Colonic mucosa (tissue), 4 donors: Measurements from ENCODE around the gene PEX11G. TPM values are rescaled to one million over a fixed set of nuclear protein-coding genes. Genes with fewer than 3 reads are reported as not detected.
A peak's percentile ranks its signal among the peaks of the same experiment; 100 is the strongest.

Source experiments
- DNase-seq: peaks from one replicate; pipeline ENCODE4 v3.0.0-alpha.2; 2020
- H3K27ac ChIP-seq: fragments of 200-600 bp; one replicate; pipeline ENCODE4 v1.8.0; 2021
- H3K27me3 ChIP-seq: fragments of 200-600 bp; one replicate; pipeline ENCODE4 v1.8.0; 2021
- H3K36me3 ChIP-seq: fragments of 200-600 bp; one replicate; pipeline ENCODE4 v1.8.0; 2021
- H3K4me1 ChIP-seq: fragments of 200-600 bp; one replicate; pipeline ENCODE4 v1.8.0; 2021; ENCODE audit warnings: mild to moderate bottlenecking
- H3K4me3 ChIP-seq: fragments of 200-600 bp; one replicate; pipeline ENCODE4 v1.8.0; 2021
- H3K9ac ChIP-seq, 2 donors: one replicate each; pipeline ENCODE4 v1.7.0; 2013; ENCODE audit warnings: control low read depth in 2 of 2, low read depth in 2 of 2, low read length in 2 of 2
- H3K9me3 ChIP-seq: fragments of 200-600 bp; one replicate; pipeline ENCODE4 v1.8.0; 2021
- intact Hi-C: fragments of 100-400 bp; cut with DNase I; formaldehyde crosslinking; loops from one replicate; pipeline ENCODE4 v1.14.1; 2022
- total RNA-seq, 2 donors: library from RNA; stranded (reverse); fragmentation: NEBNext Ultra II Directional in 1 of 2; extraction: Animal tissue kit (Norgen Biotek cat#: 25700) in 1 of 2; gene quantifications; one replicate each; pipeline ENCODE4 v1.2.1, GENCODE V29; 2021
- TF ChIP-seq, protein P1 (sequence below): fragments of 200-600 bp; IDR thresholded peaks from one replicate; pipeline ENCODE4 v1.8.0; 2022; ENCODE audit warnings: antibody characterized with exemption, mild to moderate bottlenecking
- donor health status: healthy.
- donor health status: DM: no; HTN: no; CAD: no.
- donor health status: DM: no; HTN: no; CAD: no.

PEX11G gene
- total RNA-seq: 1 to 10 TPM; 5.7 to 6.6 TPM

DNA sequence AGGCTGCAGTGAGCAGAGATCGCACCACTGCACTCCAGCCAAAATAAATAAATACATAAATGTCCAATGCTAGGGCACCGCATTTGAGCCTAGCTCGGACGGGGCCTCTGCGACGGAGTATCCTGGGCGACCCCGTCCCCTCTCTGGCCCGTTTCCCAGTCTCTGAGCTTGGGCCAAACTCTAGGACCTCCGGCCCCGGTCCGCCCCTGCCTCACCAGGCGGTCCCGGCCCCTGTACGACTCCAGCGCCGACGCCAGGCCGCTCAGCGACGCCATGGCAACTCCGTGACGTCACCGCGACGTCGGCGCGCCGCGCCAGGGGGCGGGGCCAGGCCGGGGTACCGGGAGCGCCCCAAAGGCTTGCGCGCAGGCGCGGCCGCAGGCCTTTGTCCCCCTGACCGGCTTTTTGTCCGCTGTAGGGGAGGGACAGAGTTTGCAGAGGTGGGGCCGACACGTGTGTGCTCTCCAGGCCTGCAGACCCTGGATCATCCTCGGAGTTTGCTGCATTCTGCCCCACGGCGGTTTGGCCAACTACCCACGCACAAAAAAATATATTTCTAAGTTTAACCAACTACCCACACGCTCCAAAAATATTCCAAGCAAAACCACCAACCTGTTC lies at the start of gene PEX11G:
Gene PEX11G (minus strand): TSS at position 300 of the 618 bp plus-strand sequence. CDS start 25 bp downstream, at position 275.
- Histone ChIP-seq H3K9ac (peak within 1 kb of the TSS; percentile 72 to 85), H3K36me3 (no peaks in the 10 kb centered on the region), H3K4me3 (peak within 1 kb of the TSS; percentile 56), H3K4me1 (no peaks in the 10 kb centered on the region), H3K9me3 (no peaks in the 10 kb centered on the region), H3K27ac (peak within 1 kb of the TSS; percentile 68), H3K27me3 (no peaks in the 10 kb centered on the region)
- DNase-seq: peak; percentile 93
- intact Hi-C loops: no loop called here
- TF ChIP-seq, protein P1, sequence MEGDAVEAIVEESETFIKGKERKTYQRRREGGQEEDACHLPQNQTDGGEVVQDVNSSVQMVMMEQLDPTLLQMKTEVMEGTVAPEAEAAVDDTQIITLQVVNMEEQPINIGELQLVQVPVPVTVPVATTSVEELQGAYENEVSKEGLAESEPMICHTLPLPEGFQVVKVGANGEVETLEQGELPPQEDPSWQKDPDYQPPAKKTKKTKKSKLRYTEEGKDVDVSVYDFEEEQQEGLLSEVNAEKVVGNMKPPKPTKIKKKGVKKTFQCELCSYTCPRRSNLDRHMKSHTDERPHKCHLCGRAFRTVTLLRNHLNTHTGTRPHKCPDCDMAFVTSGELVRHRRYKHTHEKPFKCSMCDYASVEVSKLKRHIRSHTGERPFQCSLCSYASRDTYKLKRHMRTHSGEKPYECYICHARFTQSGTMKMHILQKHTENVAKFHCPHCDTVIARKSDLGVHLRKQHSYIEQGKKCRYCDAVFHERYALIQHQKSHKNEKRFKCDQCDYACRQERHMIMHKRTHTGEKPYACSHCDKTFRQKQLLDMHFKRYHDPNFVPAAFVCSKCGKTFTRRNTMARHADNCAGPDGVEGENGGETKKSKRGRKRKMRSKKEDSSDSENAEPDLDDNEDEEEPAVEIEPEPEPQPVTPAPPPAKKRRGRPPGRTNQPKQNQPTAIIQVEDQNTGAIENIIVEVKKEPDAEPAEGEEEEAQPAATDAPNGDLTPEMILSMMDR: no peak

DNA sequence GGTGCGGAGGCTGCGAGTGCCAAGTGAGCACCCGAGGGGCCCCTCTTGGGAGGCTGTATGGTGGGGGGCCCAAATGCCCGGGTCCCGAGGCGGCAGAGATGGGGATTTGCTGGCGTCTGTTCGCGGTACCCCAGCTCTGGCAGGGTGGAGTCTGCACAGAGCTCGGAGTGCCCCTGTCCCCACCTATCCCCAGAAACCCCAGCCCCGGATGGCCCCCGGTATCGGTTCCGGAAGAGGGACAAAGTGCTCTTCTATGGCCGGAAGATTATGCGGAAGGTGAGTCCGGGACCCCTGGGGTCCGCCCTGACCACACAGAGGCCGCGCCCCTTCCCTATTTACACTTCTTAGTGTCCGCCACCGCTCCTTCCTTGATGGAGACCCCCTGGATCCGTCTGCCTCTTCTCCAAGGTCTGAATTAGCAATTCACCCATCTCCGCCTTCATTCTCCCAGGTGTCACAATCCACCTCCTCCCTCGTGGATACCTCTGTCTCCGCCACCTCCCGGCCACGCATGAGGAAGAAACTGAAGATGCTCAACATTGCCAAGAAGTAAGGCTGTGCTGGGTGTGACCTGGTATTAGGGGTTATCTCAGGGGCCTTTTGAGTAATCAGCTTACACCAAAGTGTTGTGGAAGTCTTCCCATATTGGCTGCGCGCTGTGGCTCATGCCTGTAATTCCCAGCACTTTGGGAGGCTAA lies 47.3 kb upstream of the PEX11G start:
- Histone ChIP-seq H3K27me3 (no peaks in the 10 kb centered on the region), H3K27ac (peak overlapping the region; percentile 73), H3K4me1 (peaks cover 4% of the 10 kb centered on the region), H3K9ac (peak overlapping the region; percentile 91 to 98), H3K4me3 (peak overlapping the region; percentile 77), H3K36me3 (peaks cover 3% of the 10 kb centered on the region), H3K9me3 (no peaks in the 10 kb centered on the region)
- TF ChIP-seq, protein P1: no peak
- no peak for DNase-seq
- intact Hi-C loops: no loop called here

DNA sequence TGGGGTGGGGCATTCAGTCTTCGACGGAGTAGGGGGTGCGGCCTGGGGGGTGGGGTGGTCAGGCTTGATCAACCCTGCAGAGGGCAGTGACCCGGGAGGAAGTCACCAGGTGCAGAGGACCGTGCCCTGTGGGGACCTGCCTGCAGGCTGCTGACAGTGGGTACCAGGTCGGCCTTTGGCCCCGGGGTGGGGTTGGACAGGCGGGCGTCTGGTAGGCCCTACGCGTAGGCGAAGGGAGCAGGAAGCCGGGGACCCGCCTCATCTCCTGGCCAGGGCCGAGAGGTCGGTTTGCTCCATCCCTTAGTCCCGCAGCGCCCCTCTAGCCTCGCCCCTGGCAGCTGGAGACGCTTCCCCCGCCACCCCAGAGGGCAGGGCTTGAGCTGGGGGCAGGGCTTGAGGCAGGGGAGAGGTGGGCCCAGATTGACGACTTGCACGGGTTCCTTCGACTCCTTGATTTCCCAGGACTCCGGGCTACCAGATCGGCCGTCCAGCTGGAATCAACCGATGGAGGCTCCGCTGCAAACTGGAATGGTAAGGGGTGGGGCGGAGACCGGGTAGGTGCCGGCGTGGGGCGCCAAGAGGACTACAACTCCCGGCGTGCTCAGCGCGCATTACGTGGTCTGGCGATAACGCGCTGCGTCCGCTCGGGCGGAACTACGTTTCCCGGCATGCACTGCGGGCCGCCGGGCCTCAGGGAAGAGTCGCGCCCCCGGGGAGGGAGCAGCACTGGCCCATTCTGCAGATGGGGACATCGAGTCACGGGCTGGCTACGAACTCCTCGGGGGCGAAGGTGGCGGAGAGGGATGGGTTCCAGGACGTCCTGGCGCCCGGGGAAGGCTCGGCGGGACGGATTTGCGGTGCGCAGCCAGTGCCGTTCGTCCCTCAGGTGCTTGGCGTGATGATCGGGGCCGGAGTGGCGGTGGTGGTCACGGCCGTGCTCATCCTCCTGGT lies 46.5 kb upstream of the PEX11G start, which contains the start of gene PNPLA6:
Gene PNPLA6 (plus strand): TSS at position 671 of the 951 bp plus-strand sequence. CDS start 72 bp downstream, at position 743.
- TF ChIP-seq, protein P1: no peak
- peak within 1 kb of the TSS; percentile 77 for H3K4me3 ChIP-seq
- no peaks in the 10 kb centered on the region for H3K9me3 ChIP-seq
- intact Hi-C loops: no loop called here
- H3K9ac ChIP-seq: peak within 1 kb of the TSS; percentile 91 to 98
- peaks cover 4% of the 10 kb centered on the region for H3K4me1 ChIP-seq
- H3K27me3 ChIP-seq: no peaks in the 10 kb centered on the region
- peak within 1 kb of the TSS; percentile 73 for H3K27ac ChIP-seq
- H3K36me3 ChIP-seq: no peaks in the 10 kb centered on the region
- peak; percentile 98 for DNase-seq

DNA sequence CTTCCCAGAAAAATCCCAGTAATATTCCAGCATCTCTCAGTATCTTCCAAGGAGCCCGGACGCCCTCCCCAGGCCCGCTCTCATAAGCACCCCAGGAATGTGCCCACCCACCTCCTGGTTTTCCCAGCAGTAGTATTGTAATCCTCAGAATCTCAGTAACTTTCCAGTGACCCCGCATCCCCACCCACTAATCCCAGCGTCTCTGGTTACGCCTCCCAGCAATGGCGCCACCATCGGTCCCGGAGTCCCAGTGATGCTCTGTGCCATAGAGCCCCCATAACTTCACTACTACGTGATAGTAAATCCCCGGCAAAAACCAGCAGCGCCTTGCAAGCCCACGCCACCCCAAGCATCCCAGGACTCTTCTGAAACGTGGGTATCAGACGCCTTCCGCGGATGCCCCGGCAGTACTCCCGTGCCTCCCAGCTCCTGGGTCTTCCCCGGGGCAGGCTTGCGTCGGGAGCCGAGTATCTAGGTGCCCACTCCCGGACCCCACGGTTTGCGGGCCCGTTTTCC lies 45.8 kb upstream of the PEX11G start:
- H3K27ac ChIP-seq: peak overlapping the region; percentile 73
- intact Hi-C loops: no loop called here
- no peaks in the 10 kb centered on the region for H3K36me3 ChIP-seq
- no peaks in the 10 kb centered on the region for H3K9me3 ChIP-seq
- H3K27me3 ChIP-seq: no peaks in the 10 kb centered on the region
- H3K4me3 ChIP-seq: peak overlapping the region; percentile 77
- peak; percentile 68 for DNase-seq
- TF ChIP-seq, protein P1: no peak
- H3K4me1 ChIP-seq: peaks cover 4% of the 10 kb centered on the region
- H3K9ac ChIP-seq: peak overlapping the region; percentile 91 to 98
